ENCODE data around the gene S1PR5. TPM values are rescaled to one million over a fixed set of nuclear protein-coding genes. Genes with fewer than 3 reads are reported as not detected.

The S1PR5 gene
- total and polyA plus RNA-seq, 9 of the 15 experiments (the other 6 are each of a cell fraction or from before 2014, with no cell fraction given), result 0.03 to 0.54 (median 0.35) TPM; not detected in 4

DNA sequence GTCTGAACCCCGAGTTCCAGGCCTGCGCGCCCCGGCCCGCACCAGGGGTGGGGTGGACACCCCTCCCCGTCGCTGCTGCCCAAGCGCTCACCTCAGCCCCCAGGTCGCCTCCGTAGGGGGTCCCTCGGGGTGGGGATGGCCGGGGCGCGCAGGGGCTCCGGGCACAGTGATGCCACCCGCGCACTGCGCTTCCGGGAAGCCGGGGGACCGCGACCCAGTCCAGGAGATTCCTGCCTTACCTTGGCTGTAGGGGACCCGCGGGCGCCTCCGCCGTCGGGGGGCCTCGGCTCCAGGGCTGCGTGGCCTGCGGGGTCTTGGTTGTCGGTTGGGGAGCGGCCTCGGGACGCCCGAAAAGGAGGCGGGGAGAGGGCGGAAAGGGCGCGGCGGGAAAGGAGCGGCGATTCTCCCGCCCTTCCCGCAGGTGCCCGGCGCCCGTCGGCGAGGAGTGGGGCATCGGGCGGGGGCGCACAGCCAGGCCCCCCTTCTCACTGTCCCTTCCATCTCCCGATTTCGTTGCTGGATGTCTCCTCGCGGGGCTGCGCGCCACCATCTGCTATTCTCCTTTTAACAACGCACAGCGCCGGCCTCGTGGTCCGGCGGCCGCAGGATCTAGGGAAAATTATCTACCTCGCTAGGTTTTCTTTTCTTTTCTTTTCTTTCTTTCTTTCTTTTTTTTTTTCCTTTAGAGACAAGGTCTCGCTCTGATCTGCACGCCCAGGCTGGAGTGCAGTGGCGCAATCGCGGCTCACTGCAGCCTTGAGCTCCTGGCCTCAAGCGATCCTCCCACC lies 14.1 kb downstream of the S1PR5 start, which contains the start of gene KEAP1 (continued):
- TF ChIP-seq, protein P1, sequence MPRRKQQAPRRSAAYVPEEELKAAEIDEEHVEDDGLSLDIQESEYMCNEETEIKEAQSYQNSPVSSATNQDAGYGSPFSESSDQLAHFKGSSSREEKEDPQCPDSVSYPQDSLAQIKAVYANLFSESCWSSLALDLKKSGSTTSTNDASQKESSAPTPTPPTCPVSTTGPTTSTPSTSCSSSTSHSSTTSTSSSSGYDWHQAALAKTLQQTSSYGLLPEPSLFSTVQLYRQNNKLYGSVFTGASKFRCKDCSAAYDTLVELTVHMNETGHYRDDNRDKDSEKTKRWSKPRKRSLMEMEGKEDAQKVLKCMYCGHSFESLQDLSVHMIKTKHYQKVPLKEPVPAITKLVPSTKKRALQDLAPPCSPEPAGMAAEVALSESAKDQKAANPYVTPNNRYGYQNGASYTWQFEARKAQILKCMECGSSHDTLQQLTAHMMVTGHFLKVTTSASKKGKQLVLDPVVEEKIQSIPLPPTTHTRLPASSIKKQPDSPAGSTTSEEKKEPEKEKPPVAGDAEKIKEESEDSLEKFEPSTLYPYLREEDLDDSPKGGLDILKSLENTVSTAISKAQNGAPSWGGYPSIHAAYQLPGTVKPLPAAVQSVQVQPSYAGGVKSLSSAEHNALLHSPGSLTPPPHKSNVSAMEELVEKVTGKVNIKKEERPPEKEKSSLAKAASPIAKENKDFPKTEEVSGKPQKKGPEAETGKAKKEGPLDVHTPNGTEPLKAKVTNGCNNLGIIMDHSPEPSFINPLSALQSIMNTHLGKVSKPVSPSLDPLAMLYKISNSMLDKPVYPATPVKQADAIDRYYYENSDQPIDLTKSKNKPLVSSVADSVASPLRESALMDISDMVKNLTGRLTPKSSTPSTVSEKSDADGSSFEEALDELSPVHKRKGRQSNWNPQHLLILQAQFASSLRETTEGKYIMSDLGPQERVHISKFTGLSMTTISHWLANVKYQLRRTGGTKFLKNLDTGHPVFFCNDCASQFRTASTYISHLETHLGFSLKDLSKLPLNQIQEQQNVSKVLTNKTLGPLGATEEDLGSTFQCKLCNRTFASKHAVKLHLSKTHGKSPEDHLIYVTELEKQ (CRISPR knock-in tag; IDR thresholded peaks at IDR 0.05), result no peak
- TF ChIP-seq, protein P2, sequence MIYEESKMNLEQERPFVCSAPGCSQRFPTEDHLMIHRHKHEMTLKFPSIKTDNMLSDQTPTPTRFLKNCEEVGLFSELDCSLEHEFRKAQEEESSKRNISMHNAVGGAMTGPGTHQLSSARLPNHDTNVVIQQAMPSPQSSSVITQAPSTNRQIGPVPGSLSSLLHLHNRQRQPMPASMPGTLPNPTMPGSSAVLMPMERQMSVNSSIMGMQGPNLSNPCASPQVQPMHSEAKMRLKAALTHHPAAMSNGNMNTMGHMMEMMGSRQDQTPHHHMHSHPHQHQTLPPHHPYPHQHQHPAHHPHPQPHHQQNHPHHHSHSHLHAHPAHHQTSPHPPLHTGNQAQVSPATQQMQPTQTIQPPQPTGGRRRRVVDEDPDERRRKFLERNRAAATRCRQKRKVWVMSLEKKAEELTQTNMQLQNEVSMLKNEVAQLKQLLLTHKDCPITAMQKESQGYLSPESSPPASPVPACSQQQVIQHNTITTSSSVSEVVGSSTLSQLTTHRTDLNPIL (CRISPR knock-in tag; IDR thresholded peaks at IDR 0.05), result no peak
- no peak for TF ChIP-seq PPARD (CRISPR knock-in tag; IDR thresholded peaks at IDR 0.05)
- no peak for TF ChIP-seq ZNF253 (CRISPR knock-in tag; conservative IDR thresholded peaks at IDR 0.05)
- peak; percentile 90 for TF ChIP-seq BCOR (IDR thresholded peaks at IDR 0.05)
- TF ChIP-seq, protein P3, sequence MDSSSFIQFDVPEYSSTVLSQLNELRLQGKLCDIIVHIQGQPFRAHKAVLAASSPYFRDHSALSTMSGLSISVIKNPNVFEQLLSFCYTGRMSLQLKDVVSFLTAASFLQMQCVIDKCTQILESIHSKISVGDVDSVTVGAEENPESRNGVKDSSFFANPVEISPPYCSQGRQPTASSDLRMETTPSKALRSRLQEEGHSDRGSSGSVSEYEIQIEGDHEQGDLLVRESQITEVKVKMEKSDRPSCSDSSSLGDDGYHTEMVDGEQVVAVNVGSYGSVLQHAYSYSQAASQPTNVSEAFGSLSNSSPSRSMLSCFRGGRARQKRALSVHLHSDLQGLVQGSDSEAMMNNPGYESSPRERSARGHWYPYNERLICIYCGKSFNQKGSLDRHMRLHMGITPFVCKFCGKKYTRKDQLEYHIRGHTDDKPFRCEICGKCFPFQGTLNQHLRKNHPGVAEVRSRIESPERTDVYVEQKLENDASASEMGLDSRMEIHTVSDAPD (CRISPR knock-in tag; IDR thresholded peaks at IDR 0.05), result no peak
- TF ChIP-seq, protein P4, sequence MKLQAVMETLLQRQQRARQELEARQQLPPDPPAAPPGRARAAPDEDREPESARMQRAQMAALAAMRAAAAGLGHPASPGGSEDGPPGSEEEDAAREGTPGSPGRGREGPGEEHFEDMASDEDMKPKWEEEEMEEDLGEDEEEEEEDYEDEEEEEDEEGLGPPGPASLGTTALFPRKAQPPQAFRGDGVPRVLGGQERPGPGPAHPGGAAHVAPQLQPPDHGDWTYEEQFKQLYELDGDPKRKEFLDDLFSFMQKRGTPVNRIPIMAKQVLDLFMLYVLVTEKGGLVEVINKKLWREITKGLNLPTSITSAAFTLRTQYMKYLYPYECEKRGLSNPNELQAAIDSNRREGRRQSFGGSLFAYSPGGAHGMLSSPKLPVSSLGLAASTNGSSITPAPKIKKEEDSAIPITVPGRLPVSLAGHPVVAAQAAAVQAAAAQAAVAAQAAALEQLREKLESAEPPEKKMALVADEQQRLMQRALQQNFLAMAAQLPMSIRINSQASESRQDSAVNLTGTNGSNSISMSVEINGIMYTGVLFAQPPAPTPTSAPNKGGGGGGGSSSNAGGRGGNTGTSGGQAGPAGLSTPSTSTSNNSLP (IDR thresholded peaks at IDR 0.05; ENCODE audit: borderline replicate concordance, low read depth, low read length), result no peak
- no peak; the same call in 1 of the 2 replicates for TF ChIP-seq ZNF282 (CRISPR knock-in tag; IDR thresholded peaks at IDR 0.05)
- TF ChIP-seq FOXJ2 (tag; IDR thresholded peaks at IDR 0.05), result no peak
- TF ChIP-seq MEIS2 (IDR thresholded peaks at IDR 0.05; ENCODE audit: partially characterized antibody), result no peak
- peak; percentile 11; the same call in 1 of the 2 replicates for TF ChIP-seq ZBTB7A (IDR thresholded peaks at IDR 0.05; ENCODE audit: borderline replicate concordance, control insufficient read depth, low read depth, low read length)
- TF ChIP-seq KDM2B (CRISPR knock-in tag; IDR thresholded peaks at IDR 0.05), result no peak
- TF ChIP-seq ZZZ3 (IDR thresholded peaks at IDR 0.05), result no peak
- TF ChIP-seq RBBP5 (IDR thresholded peaks at IDR 0.05; ENCODE audit: borderline replicate concordance, insufficient read depth, low read length, poor library complexity, severe bottlenecking), result peak; percentile 56
- no peak; the same call in 1 of the 2 replicates for TF ChIP-seq NR3C1 (CRISPR knock-in tag; IDR thresholded peaks at IDR 0.05)
- 0 out of 2 replicates have a peak, but pooled peaks have one; percentile 22 for TF ChIP-seq PREB (CRISPR knock-in tag; IDR thresholded peaks at IDR 0.05)

Measured in K562 (cell line).